Measurements from ENCODE around the gene CLCN7. TPM values are rescaled to one million over a fixed set of nuclear protein-coding genes. Genes with fewer than 3 reads are reported as not detected.

Gene CLCN7
- polyA plus RNA-seq, 1 experiment = 15.7 TPM

Other genes with a start within 250 kb of the CLCN7 start
- not detected in 2 replicates for gene TPSG1, start 249.8 kb downstream of the CLCN7 start, polyA plus RNA-seq (2011; rRNA removed)
- gene TPSB2, start 244.8 kb downstream of the CLCN7 start, polyA plus RNA-seq (2011; rRNA removed) = not detected in 2 replicates
- not detected in 2 replicates for gene TPSAB1, start 234.3 kb downstream of the CLCN7 start, polyA plus RNA-seq (2011; rRNA removed)
- not detected in 2 replicates for gene TPSD1, start 219.0 kb downstream of the CLCN7 start, polyA plus RNA-seq (2011; rRNA removed)
- gene UBE2I, start 165.4 kb downstream of the CLCN7 start, polyA plus RNA-seq (2011; rRNA removed) = 148 and 165 TPM in 2 replicates
- gene BAIAP3, start 141.4 kb downstream of the CLCN7 start, polyA plus RNA-seq (2011; rRNA removed) = 0.19 and 0.38 TPM in 2 replicates
- gene TSR3, start 123.2 kb downstream of the CLCN7 start, polyA plus RNA-seq (2011; rRNA removed) = 34.4 and 40.4 TPM in 2 replicates
- 40.5 and 49.9 TPM in 2 replicates for gene GNPTG, start 123.1 kb downstream of the CLCN7 start, polyA plus RNA-seq (2011; rRNA removed)
- gene UNKL, start 60.3 kb downstream of the CLCN7 start, polyA plus RNA-seq (2011; rRNA removed) = 7.6 and 9.3 TPM in 2 replicates
- 14.2 and 15.2 TPM in 2 replicates for gene UQCC4, start 54.3 kb downstream of the CLCN7 start, polyA plus RNA-seq (2011; rRNA removed)
- not detected in 2 replicates for gene PERCC1, start 44.0 kb downstream of the CLCN7 start, polyA plus RNA-seq (2011; rRNA removed)
- gene CCDC154, start 30.5 kb downstream of the CLCN7 start, polyA plus RNA-seq (2011; rRNA removed) = 0.02 and 0.06 TPM in 2 replicates
- not detected in 2 replicates for gene PTX4, start 13.9 kb upstream of the CLCN7 start, polyA plus RNA-seq (2011; rRNA removed)
- gene TELO2, start 18.3 kb upstream of the CLCN7 start, polyA plus RNA-seq (2011; rRNA removed) = 6.2 and 7.4 TPM in 2 replicates
- 6.2 and 8.4 TPM in 2 replicates for gene TMEM204, start 58.6 kb upstream of the CLCN7 start, polyA plus RNA-seq (2011; rRNA removed)
- 6.4 and 8.3 TPM in 2 replicates for gene IFT140, start 137.0 kb upstream of the CLCN7 start, polyA plus RNA-seq (2011; rRNA removed)
- 7.8 TPM in 2 replicates for gene CRAMP1, start 137.3 kb upstream of the CLCN7 start, polyA plus RNA-seq (2011; rRNA removed)
- 39.2 and 41.2 TPM in 2 replicates for gene JPT2, start 203.3 kb upstream of the CLCN7 start, polyA plus RNA-seq (2011; rRNA removed)
- gene MAPK8IP3, start 231.2 kb upstream of the CLCN7 start, polyA plus RNA-seq (2011; rRNA removed) = 11.8 and 14.7 TPM in 2 replicates

All from AG04450 (cell line).